ENCODE results near the gene FGF11. TPM values are rescaled to one million over a fixed set of nuclear protein-coding genes. Genes with fewer than 3 reads are reported as not detected.
A peak's percentile ranks its signal among the peaks of the same experiment; 100 is the strongest.

FGF11 gene
- total RNA-seq, 6 experiments from 2014 or later: 0.10 to 0.31 (median 0.24) TPM; not detected in 3

DNA sequence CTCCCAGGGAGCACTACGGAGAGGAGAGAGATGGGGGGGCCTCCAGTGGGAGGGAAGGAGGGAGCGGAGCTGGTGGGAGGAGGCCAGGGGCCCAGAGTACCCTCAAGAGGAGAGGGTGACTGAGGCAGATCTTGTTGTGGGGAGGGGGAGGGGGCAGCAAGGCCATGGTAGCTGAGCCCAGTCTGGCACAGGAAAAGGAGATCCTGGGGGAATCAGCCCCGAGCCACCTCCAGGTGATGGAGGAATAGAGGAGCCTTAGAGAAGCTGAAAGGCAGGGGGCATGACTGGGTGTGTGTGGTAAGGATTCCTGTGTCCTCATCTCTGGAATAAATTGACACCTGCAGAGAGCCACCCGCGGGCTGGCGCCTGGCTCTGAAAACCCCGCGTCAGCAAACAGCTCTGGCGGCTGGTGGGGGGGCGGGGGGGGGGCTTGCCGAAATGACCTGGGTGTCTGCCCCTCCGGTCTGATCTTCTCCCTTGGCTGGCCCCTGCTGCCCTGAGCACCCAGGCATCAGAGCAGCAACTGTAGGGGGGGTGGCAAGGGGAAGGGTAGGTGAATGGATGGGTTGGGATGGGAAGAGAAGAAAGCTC is 33.0 kb upstream of the FGF11 start:
- peaks cover 23% of the 10 kb centered on the region for H3K4me1 Mint-ChIP-seq (ENCODE audit: low read depth)
- H3K27ac Mint-ChIP-seq: peak overlapping the region; percentile 86
- no peaks in the 10 kb centered on the region for H3K9me3 Mint-ChIP-seq
- H3K4me3 Mint-ChIP-seq: peak overlapping the region; percentile 92
- H3K36me3 Mint-ChIP-seq (ENCODE audit: low read depth): peaks cover 23% of the 10 kb centered on the region
- no peaks in the 10 kb centered on the region; the same call in 1 of the 2 replicates for H3K27me3 Mint-ChIP-seq (ENCODE audit: insufficient read depth)
- TF ChIP-seq, protein P1, sequence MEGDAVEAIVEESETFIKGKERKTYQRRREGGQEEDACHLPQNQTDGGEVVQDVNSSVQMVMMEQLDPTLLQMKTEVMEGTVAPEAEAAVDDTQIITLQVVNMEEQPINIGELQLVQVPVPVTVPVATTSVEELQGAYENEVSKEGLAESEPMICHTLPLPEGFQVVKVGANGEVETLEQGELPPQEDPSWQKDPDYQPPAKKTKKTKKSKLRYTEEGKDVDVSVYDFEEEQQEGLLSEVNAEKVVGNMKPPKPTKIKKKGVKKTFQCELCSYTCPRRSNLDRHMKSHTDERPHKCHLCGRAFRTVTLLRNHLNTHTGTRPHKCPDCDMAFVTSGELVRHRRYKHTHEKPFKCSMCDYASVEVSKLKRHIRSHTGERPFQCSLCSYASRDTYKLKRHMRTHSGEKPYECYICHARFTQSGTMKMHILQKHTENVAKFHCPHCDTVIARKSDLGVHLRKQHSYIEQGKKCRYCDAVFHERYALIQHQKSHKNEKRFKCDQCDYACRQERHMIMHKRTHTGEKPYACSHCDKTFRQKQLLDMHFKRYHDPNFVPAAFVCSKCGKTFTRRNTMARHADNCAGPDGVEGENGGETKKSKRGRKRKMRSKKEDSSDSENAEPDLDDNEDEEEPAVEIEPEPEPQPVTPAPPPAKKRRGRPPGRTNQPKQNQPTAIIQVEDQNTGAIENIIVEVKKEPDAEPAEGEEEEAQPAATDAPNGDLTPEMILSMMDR (IDR thresholded peaks at IDR 0.05): no peak
- DNase-seq: no peak

DNA sequence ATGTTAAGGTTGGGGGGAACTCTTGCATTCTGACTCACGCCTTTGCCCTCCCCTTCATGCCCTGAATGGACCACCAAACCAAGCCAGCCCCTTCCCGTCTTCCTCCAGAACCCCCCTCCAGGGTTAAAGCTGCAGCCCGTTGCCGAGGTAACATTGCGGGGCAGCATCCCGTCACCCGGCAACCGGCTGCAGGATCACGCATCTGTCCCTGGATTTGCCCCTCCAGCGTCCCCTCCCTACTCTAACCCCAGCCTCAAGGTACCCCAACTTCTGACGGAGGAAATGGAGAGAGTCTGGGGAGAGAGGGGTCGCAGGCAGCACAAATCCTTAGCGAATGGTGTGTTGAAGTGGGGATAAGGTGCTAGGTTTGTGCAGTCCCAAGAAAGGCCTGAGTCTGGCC is 32.2 kb upstream of the FGF11 start:
- H3K27me3 Mint-ChIP-seq (ENCODE audit: insufficient read depth): peaks cover under 1% of the 10 kb centered on the region
- no peak overlapping the region for H3K4me3 Mint-ChIP-seq
- TF ChIP-seq, protein P1 (IDR thresholded peaks at IDR 0.05): no peak
- no peak for DNase-seq
- peaks cover 18% of the 10 kb centered on the region for H3K4me1 Mint-ChIP-seq (ENCODE audit: low read depth)
- no peaks in the 10 kb centered on the region for H3K9me3 Mint-ChIP-seq
- H3K27ac Mint-ChIP-seq: no peak overlapping the region
- H3K36me3 Mint-ChIP-seq (ENCODE audit: low read depth): peaks cover 17% of the 10 kb centered on the region

DNA sequence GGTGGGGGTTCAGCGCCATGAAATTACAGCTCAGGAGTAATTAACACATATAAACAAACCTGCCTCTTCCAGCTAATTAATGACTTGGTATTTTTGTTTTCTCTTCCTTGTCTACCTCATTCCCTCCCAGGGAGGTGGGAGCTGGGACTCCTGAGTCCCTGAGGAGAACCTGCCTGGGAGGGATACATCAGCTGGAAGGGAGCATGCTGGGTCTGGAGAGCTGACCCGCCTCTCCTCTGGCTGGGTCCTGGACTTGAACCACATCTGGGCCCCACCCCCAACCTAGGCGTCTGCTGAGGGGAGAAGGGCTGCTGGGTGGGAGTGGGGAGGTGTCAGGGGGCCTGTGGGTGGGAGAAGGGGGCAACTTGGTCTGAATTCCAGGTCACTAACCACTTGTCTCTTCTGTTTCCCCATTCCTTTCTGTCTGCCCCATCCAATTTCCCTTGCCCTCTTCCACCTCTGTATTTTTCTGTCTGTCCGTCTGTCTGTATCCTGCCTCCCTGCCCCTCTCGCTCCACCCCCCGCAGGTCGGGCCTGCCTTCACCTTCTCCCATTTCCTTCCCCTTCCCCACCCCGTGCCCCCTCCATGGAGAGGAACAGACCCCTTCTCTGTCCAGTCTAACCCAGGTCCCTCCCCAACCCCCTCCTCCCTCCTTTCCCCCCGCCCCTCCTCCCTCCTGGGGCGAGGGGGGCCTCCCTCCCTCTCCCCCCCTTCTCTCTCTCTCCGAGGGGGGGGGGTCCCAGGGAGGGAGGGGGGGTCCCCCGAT is 31.6 kb upstream of the FGF11 start, which contains the start of gene NLGN2:
TSS of gene NLGN2 (plus strand) at position 361 of the 767 bp plus-strand sequence. CDS start 411 bp downstream, outside the sequence.
- no peaks in the 10 kb centered on the region for H3K9me3 Mint-ChIP-seq
- H3K4me3 Mint-ChIP-seq: no peak within 1 kb of the TSS; the same call in 1 of the 2 replicates
- H3K27me3 Mint-ChIP-seq (ENCODE audit: insufficient read depth): peaks cover 2% of the 10 kb centered on the region
- no peak for DNase-seq
- H3K27ac Mint-ChIP-seq: no peak within 1 kb of the TSS
- H3K4me1 Mint-ChIP-seq (ENCODE audit: low read depth): peaks cover 23% of the 10 kb centered on the region
- TF ChIP-seq, protein P1 (IDR thresholded peaks at IDR 0.05): no peak
- H3K36me3 Mint-ChIP-seq (ENCODE audit: low read depth): peaks cover 17% of the 10 kb centered on the region

DNA sequence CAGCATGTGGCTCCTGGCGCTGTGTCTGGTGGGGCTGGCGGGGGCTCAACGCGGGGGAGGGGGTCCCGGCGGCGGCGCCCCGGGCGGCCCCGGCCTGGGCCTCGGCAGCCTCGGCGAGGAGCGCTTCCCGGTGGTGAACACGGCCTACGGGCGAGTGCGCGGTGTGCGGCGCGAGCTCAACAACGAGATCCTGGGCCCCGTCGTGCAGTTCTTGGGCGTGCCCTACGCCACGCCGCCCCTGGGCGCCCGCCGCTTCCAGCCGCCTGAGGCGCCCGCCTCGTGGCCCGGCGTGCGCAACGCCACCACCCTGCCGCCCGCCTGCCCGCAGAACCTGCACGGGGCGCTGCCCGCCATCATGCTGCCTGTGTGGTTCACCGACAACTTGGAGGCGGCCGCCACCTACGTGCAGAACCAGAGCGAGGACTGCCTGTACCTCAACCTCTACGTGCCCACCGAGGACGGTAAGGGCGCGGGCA is 31.0 kb upstream of the FGF11 start:
- Mint-ChIP-seq H3K4me1 (ENCODE audit: low read depth) (peaks cover 23% of the 10 kb centered on the region), H3K36me3 (ENCODE audit: low read depth) (peaks cover 17% of the 10 kb centered on the region), H3K4me3 (no peak overlapping the region), H3K9me3 (no peaks in the 10 kb centered on the region), H3K27me3 (ENCODE audit: insufficient read depth) (peaks cover 2% of the 10 kb centered on the region), H3K27ac (no peak overlapping the region)
- TF ChIP-seq, protein P1 (IDR thresholded peaks at IDR 0.05): no peak
- DNase-seq: no peak

DNA sequence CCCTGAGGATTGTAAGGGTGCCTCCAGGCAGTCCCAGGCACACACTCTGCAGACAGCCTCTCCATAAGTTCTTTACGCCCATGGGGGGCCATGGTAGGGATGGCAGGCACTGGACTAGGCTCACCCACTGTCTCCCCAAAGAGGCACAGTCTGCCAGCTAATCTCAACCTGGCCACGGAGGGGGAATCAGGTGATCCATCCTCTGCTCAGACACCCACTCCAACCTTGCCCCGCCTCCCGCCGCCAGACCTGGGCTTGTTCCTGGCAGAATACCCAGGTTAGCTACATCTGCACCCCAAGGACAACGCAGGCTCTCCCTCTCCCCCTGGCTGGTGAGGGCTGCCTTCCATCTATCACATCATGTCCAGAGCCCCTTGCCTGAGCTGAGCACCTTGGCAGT is 30.4 kb upstream of the FGF11 start:
- no peaks in the 10 kb centered on the region for H3K9me3 Mint-ChIP-seq
- peaks cover 25% of the 10 kb centered on the region for H3K4me1 Mint-ChIP-seq (ENCODE audit: low read depth)
- peaks cover 2% of the 10 kb centered on the region for H3K27me3 Mint-ChIP-seq (ENCODE audit: insufficient read depth)
- TF ChIP-seq, protein P1 (IDR thresholded peaks at IDR 0.05): no peak
- H3K36me3 Mint-ChIP-seq (ENCODE audit: low read depth): peaks cover 17% of the 10 kb centered on the region
- no peak overlapping the region for H3K27ac Mint-ChIP-seq
- no peak for DNase-seq
- H3K4me3 Mint-ChIP-seq: no peak overlapping the region

Data from HFFc6 (cell line).